Gastrocnemius medialis (tissue), 4 donors: ENCODE data around the gene RGS8.

Experiments used
- CTCF ChIP-seq, 5 experiments: fragments of 450-650 bp in 3 of 5; fragments of 200-600 bp in 2 of 5; sonication (generic) in 2 of 5; IDR thresholded peaks in 4 of 5; conservative IDR thresholded peaks in 1 of 5; 1 replicate in 4 of 5; 2 replicates in 1 of 5; pipeline ENCODE4 v1.5.1; 2016 to 2019; ENCODE audit warnings: antibody characterized with exemption in 5 of 5, mild to moderate bottlenecking in 3 of 5, moderate library complexity in 3 of 5
- POLR2A ChIP-seq, 2 donors: fragments of 450-650 bp; IDR thresholded peaks; one replicate each; pipeline ENCODE4 v1.6.1; 2017; ENCODE audit warnings: antibody characterized with exemption in 2 of 2, mild to moderate bottlenecking in 2 of 2, moderate library complexity in 2 of 2

- TF ChIP-seq CTCF (IDR thresholded peaks at IDR 0.05 in 4 of 5, conservative IDR thresholded peaks at IDR 0.05 in 1 of 5) (no peak), POLR2A (IDR thresholded peaks at IDR 0.05) (no peak)
Measured at GRCh38 chr1:182671750-182672486, 12.5 kb downstream of the RGS8 start.
